Mammary epithelial cell (primary cell): ENCODE measurements around the gene BASP1.

Experiments
- CTCF ChIP-seq, 2 donors: IDR thresholded peaks in 1 of 2; conservative IDR thresholded peaks in 1 of 2; 2 replicates each; pipeline ENCODE4 v1.5.1; 2011 to 2012; ENCODE audit warnings: inconsistent platforms in 2 of 2, low read length in 2 of 2, mild to moderate bottlenecking in 2 of 2, control low read depth in 1 of 2, low read depth in 1 of 2; ENCODE audit not compliant: insufficient read depth in 1 of 2; ENCODE audit errors: extremely low read depth in 1 of 2
- EZH2 ChIP-seq: IDR thresholded peaks from 2 replicates; pipeline ENCODE4 v1.6.1; 2012; ENCODE audit warnings: low read length, inconsistent platforms, borderline replicate concordance

- no peak for TF ChIP-seq CTCF (conservative IDR thresholded peaks at IDR 0.05 in 1 of 2, IDR thresholded peaks at IDR 0.05 in 1 of 2; ENCODE audit: extremely low read depth in 1 of 2, insufficient read depth in 1 of 2, low read depth in 1 of 2, low read length in 2 of 2)
- TF ChIP-seq EZH2 = no peak
Measured at GRCh38 chr5:17212996-17213395, 4.4 kb upstream of the BASP1 start.
